Measurements from ENCODE around the gene GLYATL1B.
A peak's percentile ranks its signal among the peaks of the same experiment; 100 is the strongest.

GLYATL1B gene

GRCh38 chr11:59141673-59142460 is 55.8 kb downstream of the GLYATL1B start:
- no peak for DNase-seq (ENCODE audit: low spot score)

GRCh38 chr11:59142530-59143507 is 56.7 kb downstream of the GLYATL1B start, which contains the start of gene FAM111A:
TSS of gene FAM111A (plus strand) at chr11:59142856. CDS start at chr11:59148873, 6,017 bp downstream.
- TF ChIP-seq CTCF (IDR thresholded peaks at IDR 0.05; ENCODE audit: extremely low read depth, missing control alignments): peak; percentile 46
- peak; percentile 83 for DNase-seq (ENCODE audit: low spot score)

More at GRCh38 chr11:59141673-59142460, 55.8 kb downstream of the GLYATL1B start:
- no peak for TF ChIP-seq CTCF (IDR thresholded peaks at IDR 0.05; ENCODE audit: extremely low read depth, missing control alignments)

GRCh38 chr11:59144096-59144495 is 58.0 kb downstream of the GLYATL1B start:
- no peak for DNase-seq (ENCODE audit: low spot score)
- TF ChIP-seq CTCF (IDR thresholded peaks at IDR 0.05; ENCODE audit: extremely low read depth, missing control alignments): no peak
